Breast epithelium (tissue), 4 donors: ENCODE measurements around the gene ZNF397. TPM values are rescaled to one million over a fixed set of nuclear protein-coding genes. Genes with fewer than 3 reads are reported as not detected.
A peak's percentile ranks its signal among the peaks of the same experiment; 100 is the strongest.
"Not testable (repeated sequence)": the region's sequence is repeated elsewhere in the genome, so short reads cannot be mapped to it uniquely, and the experiment has no call there.

Source experiments
- DNase-seq, 2 donors: peaks; one replicate each; pipeline ENCODE4 v3.0.0-alpha.2; 2019; ENCODE audit warnings: low spot score in 2 of 2
- H3K27ac ChIP-seq, 2 donors: fragments of 200-600 bp; sonication (generic) in 1 of 2; one replicate each; pipeline ENCODE4 v1.5.1; 2016 to 2019; ENCODE audit warnings: mild to moderate bottlenecking in 1 of 2
- H3K27me3 ChIP-seq, 2 donors: fragments of 200-600 bp; sonication (generic) in 1 of 2; one replicate each; pipeline versions ENCODE4 v1.5.1 to v1.6.0; 2017 to 2019; ENCODE audit warnings: control low read depth in 1 of 2, mild to moderate bottlenecking in 1 of 2
- H3K36me3 ChIP-seq: fragments of 200-600 bp; one replicate; pipeline ENCODE4 v1.5.1; 2019
- H3K4me1 ChIP-seq, 2 donors: fragments of 200-600 bp; sonication (generic); one replicate each; pipeline ENCODE4 v1.5.1; 2016 to 2019; ENCODE audit warnings: control low read depth in 1 of 2
- H3K4me3 ChIP-seq, 3 donors: fragments of 200-600 bp; sonication (generic); 1 replicate in 2 of 3; 2 replicates in 1 of 3; pipeline ENCODE4 v1.5.1; 2016 to 2019; ENCODE audit warnings: mild to moderate bottlenecking in 3 of 3, moderate library complexity in 2 of 3
- H3K9me3 ChIP-seq, 2 donors: fragments of 200-600 bp; sonication (generic) in 1 of 2; one replicate each; pipeline ENCODE4 v1.5.1; 2016 to 2019; ENCODE audit warnings: control low read depth in 1 of 2
- POLR2A ChIP-seq: fragments of 450-650 bp; IDR thresholded peaks from one replicate; pipeline ENCODE4 v1.6.1; 2016; ENCODE audit warnings: antibody characterized with exemption, mild to moderate bottlenecking, moderate library complexity
- POLR2AphosphoS5 ChIP-seq, 3 donors: sonication (generic); formaldehyde crosslinking; IDR thresholded peaks; one replicate each; pipeline ENCODE4 v1.6.1; 2017; ENCODE audit warnings: antibody characterized with exemption in 3 of 3
- intact Hi-C: fragments of 100-400 bp; cut with DNase I; formaldehyde crosslinking; loops from one replicate; pipeline ENCODE4 v1.15.1; 2023; ENCODE audit warnings: low total_unique reads
- total RNA-seq, 3 donors: library from RNA; depleted of rRNA; stranded (reverse); fragments of >200 nt; gene quantifications; one replicate each; pipeline ENCODE4 v1.1.0, GENCODE V29; 2016
- TF ChIP-seq, protein P1 (sequence below), 3 donors: fragments of 450-650 bp; IDR thresholded peaks; one replicate each; pipeline ENCODE4 v1.5.1; 2016 to 2017; ENCODE audit warnings: antibody characterized with exemption in 3 of 3, mild to moderate bottlenecking in 3 of 3, moderate library complexity in 3 of 3

Gene ZNF397
- total RNA-seq, 3 donors from 2014 or later: 27.2 to 44.5 (median 38.0) TPM

DNA sequence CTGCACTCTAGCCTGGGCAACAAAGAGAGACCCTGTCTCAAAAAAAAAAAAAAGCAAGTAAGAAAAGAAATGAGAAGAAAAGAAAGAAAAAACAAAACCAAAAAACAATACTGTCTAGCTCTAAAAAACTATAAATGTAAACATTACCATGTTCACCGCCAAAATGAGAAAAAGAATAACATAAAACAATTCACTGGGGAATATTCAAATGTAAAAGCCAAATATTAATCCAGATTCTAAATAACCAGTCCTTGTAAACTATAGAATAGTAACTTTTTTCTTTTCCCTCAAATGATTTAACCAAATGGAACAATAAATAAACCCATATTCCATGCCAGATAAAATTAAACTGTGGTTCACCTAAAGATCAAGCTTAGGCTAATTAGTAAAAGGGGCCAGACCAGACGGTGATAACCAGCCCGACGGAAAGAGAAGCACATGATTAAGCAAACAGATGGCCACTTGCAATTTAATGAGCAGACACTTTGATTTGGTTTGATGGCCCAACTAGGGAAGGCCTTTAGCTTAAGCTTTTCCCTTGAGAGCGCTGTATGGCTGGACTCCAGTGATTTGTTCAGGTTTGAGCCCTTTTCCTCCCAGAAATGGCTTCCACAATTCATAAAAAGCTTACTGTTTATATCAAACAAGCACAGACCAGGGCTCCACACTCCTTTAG, 39.4 kb upstream of the ZNF397 start:
- intact Hi-C loops: no loop called here
- Histone ChIP-seq H3K36me3 (no peaks in the 10 kb centered on the region), H3K4me1 (no peaks in the 10 kb centered on the region), H3K9me3 (no peaks in the 10 kb centered on the region), H3K27me3 (no peaks in the 10 kb centered on the region), H3K27ac (no peak overlapping the region), H3K4me3 (no peak overlapping the region)
- TF ChIP-seq POLR2A (no peak), POLR2AphosphoS5 (IDR thresholded peaks at IDR 0.05) (no peak)
- TF ChIP-seq, protein P1, sequence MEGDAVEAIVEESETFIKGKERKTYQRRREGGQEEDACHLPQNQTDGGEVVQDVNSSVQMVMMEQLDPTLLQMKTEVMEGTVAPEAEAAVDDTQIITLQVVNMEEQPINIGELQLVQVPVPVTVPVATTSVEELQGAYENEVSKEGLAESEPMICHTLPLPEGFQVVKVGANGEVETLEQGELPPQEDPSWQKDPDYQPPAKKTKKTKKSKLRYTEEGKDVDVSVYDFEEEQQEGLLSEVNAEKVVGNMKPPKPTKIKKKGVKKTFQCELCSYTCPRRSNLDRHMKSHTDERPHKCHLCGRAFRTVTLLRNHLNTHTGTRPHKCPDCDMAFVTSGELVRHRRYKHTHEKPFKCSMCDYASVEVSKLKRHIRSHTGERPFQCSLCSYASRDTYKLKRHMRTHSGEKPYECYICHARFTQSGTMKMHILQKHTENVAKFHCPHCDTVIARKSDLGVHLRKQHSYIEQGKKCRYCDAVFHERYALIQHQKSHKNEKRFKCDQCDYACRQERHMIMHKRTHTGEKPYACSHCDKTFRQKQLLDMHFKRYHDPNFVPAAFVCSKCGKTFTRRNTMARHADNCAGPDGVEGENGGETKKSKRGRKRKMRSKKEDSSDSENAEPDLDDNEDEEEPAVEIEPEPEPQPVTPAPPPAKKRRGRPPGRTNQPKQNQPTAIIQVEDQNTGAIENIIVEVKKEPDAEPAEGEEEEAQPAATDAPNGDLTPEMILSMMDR (IDR thresholded peaks at IDR 0.05): no peak
- DNase-seq: no peak

- H3K27me3 ChIP-seq: no peaks in the 10 kb centered on the region
- intact Hi-C loops: no loop called here
- no peaks in the 10 kb centered on the region for H3K9me3 ChIP-seq
- no peaks in the 10 kb centered on the region for H3K36me3 ChIP-seq
- no peak for TF ChIP-seq POLR2A
- TF ChIP-seq, protein P1 (IDR thresholded peaks at IDR 0.05): no peak
- no peak for TF ChIP-seq POLR2AphosphoS5 (IDR thresholded peaks at IDR 0.05)
- no peak for DNase-seq
- no peaks in the 10 kb centered on the region for H3K4me1 ChIP-seq
- peak overlapping the region in 1 of 2 donors; percentile 36 for H3K27ac ChIP-seq
- no peak overlapping the region for H3K4me3 ChIP-seq
Observed at GRCh38 chr18:35203067-35203466, 37.8 kb upstream of the ZNF397 start.

DNA sequence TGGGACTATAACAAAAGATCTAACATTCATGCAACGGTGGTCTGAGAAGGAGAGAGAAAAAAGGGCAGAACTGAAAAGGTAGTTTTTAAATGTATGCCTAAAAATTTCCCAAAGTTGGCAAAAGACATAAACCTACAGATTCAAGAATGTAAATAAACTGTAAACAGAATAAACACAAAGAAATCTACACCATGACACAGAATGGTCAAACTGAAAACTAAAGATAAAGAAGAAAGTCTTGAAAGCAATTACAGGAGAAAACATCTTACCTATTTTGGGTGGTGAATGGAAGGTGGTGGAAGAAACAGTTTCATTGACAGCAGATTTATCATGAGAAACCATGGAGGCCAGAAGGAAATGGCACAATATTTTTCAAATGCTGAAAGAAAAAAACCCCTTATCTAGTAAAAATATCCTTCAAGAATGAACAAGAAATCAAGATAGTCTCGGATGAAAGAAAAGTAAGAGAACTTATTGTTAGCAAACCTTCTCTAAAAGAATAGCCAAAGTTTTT, 35.6 kb upstream of the ZNF397 start:
- intact Hi-C loops: no loop called here
- no peak overlapping the region for H3K4me3 ChIP-seq

DNA sequence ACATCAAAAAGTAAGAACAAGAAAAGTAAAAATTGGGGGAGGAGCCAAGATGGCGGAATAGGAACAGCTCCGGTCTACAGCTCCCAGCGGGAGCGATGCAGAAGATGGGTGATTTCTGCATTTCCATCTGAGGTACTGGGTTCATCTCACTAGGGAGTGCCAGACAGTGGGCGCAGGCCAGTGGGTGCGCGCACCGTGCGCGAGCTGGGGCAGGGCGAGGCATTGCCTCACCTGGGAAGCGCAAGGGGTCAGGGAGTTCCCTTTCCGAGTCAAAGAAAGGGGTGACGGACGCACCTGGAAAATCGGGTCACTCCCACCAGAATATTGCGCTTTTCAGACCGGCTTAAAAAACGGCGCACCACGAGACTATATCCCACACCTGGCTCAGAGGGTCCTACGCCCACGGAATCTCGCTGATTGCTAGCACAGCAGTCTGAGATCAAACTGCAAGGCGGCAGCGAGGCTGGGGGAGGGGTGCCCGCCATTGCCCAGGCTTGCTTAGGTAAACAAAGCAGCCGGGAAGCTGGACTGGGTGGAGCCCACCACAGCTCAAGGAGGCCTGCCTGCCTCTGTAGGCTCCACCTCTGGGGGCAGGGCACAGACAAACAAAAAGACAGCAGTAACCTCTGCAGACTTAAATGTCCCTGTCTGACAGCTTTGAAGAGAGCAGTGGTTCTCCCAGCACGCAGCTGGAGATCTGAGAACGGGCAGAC, 34.9 kb upstream of the ZNF397 start:
- intact Hi-C loops, H3K27ac ChIP-seq, H3K36me3 ChIP-seq, H3K4me3 ChIP-seq, H3K9me3 ChIP-seq, H3K4me1 ChIP-seq, H3K27me3 ChIP-seq, DNase-seq: not testable (repeated sequence)

More for the DNA sequence above, 35.6 kb upstream of the ZNF397 start:
- H3K27me3 ChIP-seq: no peaks in the 10 kb centered on the region
- H3K36me3 ChIP-seq: no peaks in the 10 kb centered on the region
- H3K9me3 ChIP-seq: no peaks in the 10 kb centered on the region
- TF ChIP-seq POLR2AphosphoS5 (IDR thresholded peaks at IDR 0.05) (no peak), POLR2A (no peak)
- TF ChIP-seq, protein P1 (IDR thresholded peaks at IDR 0.05): no peak
- H3K4me1 ChIP-seq: no peaks in the 10 kb centered on the region
- DNase-seq: no peak
- H3K27ac ChIP-seq: no peak overlapping the region

DNA sequence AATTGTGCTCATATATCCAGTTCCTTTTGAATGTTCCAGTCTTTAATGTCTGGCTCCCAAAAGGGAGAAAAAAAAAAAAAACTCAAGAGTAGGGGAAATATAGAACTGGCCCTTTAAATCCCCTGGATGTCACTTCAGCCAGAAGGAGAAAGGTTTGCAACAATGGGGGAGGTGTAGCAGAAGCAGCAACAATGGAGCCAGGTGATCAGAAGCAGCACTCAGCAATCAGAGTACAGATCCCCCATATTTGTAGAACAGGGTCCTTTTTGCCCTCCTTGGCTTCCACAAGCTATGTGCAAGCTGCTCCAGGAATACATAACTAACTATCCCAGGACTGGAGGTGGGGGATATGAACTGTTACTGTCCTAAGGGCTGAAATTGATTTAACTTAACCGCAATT, 25.8 kb upstream of the ZNF397 start:
- DNase-seq: no peak
- intact Hi-C loops: no loop called here
- no peak for TF ChIP-seq POLR2AphosphoS5 (IDR thresholded peaks at IDR 0.05)
- no peak for TF ChIP-seq POLR2A
- TF ChIP-seq, protein P1 (IDR thresholded peaks at IDR 0.05): no peak
- H3K4me1 ChIP-seq: no peaks in the 10 kb centered on the region
- no peak overlapping the region for H3K4me3 ChIP-seq
- H3K9me3 ChIP-seq: no peaks in the 10 kb centered on the region
- H3K27me3 ChIP-seq: no peaks in the 10 kb centered on the region
- H3K36me3 ChIP-seq: no peaks in the 10 kb centered on the region
- H3K27ac ChIP-seq: no peak overlapping the region

GRCh38 chr18:35216611-35217010, 24.2 kb upstream of the ZNF397 start:
- H3K27ac ChIP-seq, DNase-seq, H3K27me3 ChIP-seq, intact Hi-C loops, H3K9me3 ChIP-seq, H3K4me1 ChIP-seq, H3K36me3 ChIP-seq, H3K4me3 ChIP-seq: not testable (repeated sequence)

DNA sequence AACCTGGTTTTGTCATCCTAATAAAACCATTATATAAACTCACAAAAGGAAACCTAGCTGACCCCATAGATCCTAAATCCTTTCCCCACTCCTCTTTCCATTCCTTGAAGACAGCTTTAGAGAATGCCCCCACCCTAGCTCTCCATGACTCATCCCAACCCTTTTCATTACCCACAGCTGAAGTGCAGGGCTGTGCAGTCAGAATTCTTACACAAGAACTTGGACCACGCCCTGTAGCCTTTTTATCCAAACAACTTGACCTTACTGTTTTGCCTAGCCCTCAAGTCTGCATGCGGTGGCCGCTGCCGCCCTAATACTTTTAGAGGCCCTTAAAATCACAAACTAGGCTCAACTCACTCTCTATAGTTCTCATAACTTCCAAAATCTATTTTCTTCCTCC, 21.5 kb upstream of the ZNF397 start:
- H3K4me3 ChIP-seq, H3K27ac ChIP-seq, H3K9me3 ChIP-seq, DNase-seq, H3K4me1 ChIP-seq, H3K27me3 ChIP-seq, intact Hi-C loops, H3K36me3 ChIP-seq: not testable (repeated sequence)
